Epithelial cell of prostate (primary cell): Measurements from ENCODE around the gene MAD1L1.

Experiments
- DNase-seq: peaks from one replicate; pipeline ENCODE4 v3.0.0-alpha.2; 2011; ENCODE audit warnings: low read depth, low spot score
- H3K27ac ChIP-seq: fragments of 450-650 bp; 2 replicates; pipeline ENCODE4 v1.5.1; 2017; ENCODE audit warnings: mild to moderate bottlenecking

Gene MAD1L1

GRCh38 chr7:2145835-2146580, 86.7 kb downstream of the MAD1L1 start:
- H3K27ac ChIP-seq, result no peak overlapping the region
- DNase-seq, result no peak

GRCh38 chr7:2144926-2145325, 87.8 kb downstream of the MAD1L1 start:
- H3K27ac ChIP-seq, result no peak overlapping the region
- DNase-seq, result no peak

- DNase-seq, result no peak
- no peak overlapping the region for H3K27ac ChIP-seq
These were observed 88.7 kb downstream of the MAD1L1 start for GRCh38 chr7:2143981-2144595.

GRCh38 chr7:2143450-2143849, 89.3 kb downstream of the MAD1L1 start:
- DNase-seq, result no peak
- H3K27ac ChIP-seq, result no peak overlapping the region

- no peak overlapping the region for H3K27ac ChIP-seq
- DNase-seq, result no peak
These were observed 90.4 kb downstream of the MAD1L1 start for GRCh38 chr7:2142386-2142785.

- no peak for DNase-seq
- H3K27ac ChIP-seq, result no peak overlapping the region
These were observed 91.1 kb downstream of the MAD1L1 start for GRCh38 chr7:2141651-2142050.

- no peak for DNase-seq
- H3K27ac ChIP-seq, result no peak overlapping the region
These were observed 91.7 kb downstream of the MAD1L1 start for GRCh38 chr7:2141021-2141410.

GRCh38 chr7:2140216-2141020, 92.3 kb downstream of the MAD1L1 start:
- no peak overlapping the region for H3K27ac ChIP-seq
- no peak for DNase-seq

GRCh38 chr7:2139004-2139699, 93.6 kb downstream of the MAD1L1 start:
- H3K27ac ChIP-seq, result no peak overlapping the region
- no peak for DNase-seq

- H3K27ac ChIP-seq, result no peak overlapping the region
- no peak for DNase-seq
These were observed 94.5 kb downstream of the MAD1L1 start for GRCh38 chr7:2138146-2138765.

GRCh38 chr7:2134740-2135139, 98.0 kb downstream of the MAD1L1 start:
- no peak for DNase-seq

GRCh38 chr7:2132243-2132642, 100.5 kb downstream of the MAD1L1 start:
- no peak for DNase-seq

More at GRCh38 chr7:2134740-2135139, 98.0 kb downstream of the MAD1L1 start:
- no peak overlapping the region for H3K27ac ChIP-seq

GRCh38 chr7:2131800-2132199, 100.9 kb downstream of the MAD1L1 start:
- no peak for DNase-seq
- no peak overlapping the region for H3K27ac ChIP-seq

More at GRCh38 chr7:2132243-2132642, 100.5 kb downstream of the MAD1L1 start:
- no peak overlapping the region for H3K27ac ChIP-seq

- no peak overlapping the region for H3K27ac ChIP-seq
- DNase-seq, result no peak
These were observed 101.4 kb downstream of the MAD1L1 start for GRCh38 chr7:2131341-2131740.

- no peak overlapping the region for H3K27ac ChIP-seq
- no peak for DNase-seq
These were observed 102.7 kb downstream of the MAD1L1 start for GRCh38 chr7:2130096-2130375.

- no peak for DNase-seq
- no peak overlapping the region for H3K27ac ChIP-seq
These were observed 103.2 kb downstream of the MAD1L1 start for GRCh38 chr7:2129323-2130095.

GRCh38 chr7:2128601-2129322, 104.0 kb downstream of the MAD1L1 start:
- no peak for DNase-seq
- no peak overlapping the region for H3K27ac ChIP-seq

- no peak for DNase-seq
- no peak overlapping the region for H3K27ac ChIP-seq
These were observed 106.1 kb downstream of the MAD1L1 start for GRCh38 chr7:2126621-2127020.

- H3K27ac ChIP-seq, result no peak overlapping the region
- no peak for DNase-seq
These were observed 106.8 kb downstream of the MAD1L1 start for GRCh38 chr7:2125931-2126330.
